OCI-LY3 (cell line): ENCODE data around the gene GARS1.

Experiments used
- EZH2phosphoT487 ChIP-seq: fragments of 200-600 bp; shearing (Covaris generic); IDR thresholded peaks from 2 replicates; pipeline ENCODE4 v1.6.1; 2018; ENCODE audit warnings: antibody characterized with exemption, mixed run types, low read depth
- TF ChIP-seq, protein P1 (sequence below): fragments of 200-600, 300-600 bp; sonication (generic); IDR thresholded peaks from 2 replicates; pipeline ENCODE4 v1.5.1; 2014; ENCODE audit warnings: antibody characterized with exemption, low read length, low read depth

GRCh38 chr7:30562909-30563308, 31.8 kb upstream of the GARS1 start:
- TF ChIP-seq, protein P1, sequence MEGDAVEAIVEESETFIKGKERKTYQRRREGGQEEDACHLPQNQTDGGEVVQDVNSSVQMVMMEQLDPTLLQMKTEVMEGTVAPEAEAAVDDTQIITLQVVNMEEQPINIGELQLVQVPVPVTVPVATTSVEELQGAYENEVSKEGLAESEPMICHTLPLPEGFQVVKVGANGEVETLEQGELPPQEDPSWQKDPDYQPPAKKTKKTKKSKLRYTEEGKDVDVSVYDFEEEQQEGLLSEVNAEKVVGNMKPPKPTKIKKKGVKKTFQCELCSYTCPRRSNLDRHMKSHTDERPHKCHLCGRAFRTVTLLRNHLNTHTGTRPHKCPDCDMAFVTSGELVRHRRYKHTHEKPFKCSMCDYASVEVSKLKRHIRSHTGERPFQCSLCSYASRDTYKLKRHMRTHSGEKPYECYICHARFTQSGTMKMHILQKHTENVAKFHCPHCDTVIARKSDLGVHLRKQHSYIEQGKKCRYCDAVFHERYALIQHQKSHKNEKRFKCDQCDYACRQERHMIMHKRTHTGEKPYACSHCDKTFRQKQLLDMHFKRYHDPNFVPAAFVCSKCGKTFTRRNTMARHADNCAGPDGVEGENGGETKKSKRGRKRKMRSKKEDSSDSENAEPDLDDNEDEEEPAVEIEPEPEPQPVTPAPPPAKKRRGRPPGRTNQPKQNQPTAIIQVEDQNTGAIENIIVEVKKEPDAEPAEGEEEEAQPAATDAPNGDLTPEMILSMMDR: no peak
- no peak for TF ChIP-seq EZH2phosphoT487
